Tracheal epithelial cell (primary cell): ENCODE measurements around the gene VPS51. TPM values are rescaled to one million over a fixed set of nuclear protein-coding genes. Genes with fewer than 3 reads are reported as not detected.

ENCODE experiments used
- total RNA-seq: library from RNA; depleted of rRNA; stranded (reverse); fragments of >200 nt; gene quantifications from 2 replicates; pipeline ENCODE4 v1.2.1, GENCODE V29; 2014

VPS51 gene
- 178 and 180 TPM in 2 replicates for total RNA-seq

GRCh38 chr11:65095974-65096806, at the start of gene VPS51:
VPS51 (plus strand) TSS chr11:65096214; CDS start chr11:65096251, 37 bp downstream.

GRCh38 chr11:65058419-65059054, 37.5 kb upstream of the VPS51 start, which contains the start of gene NAALADL1:
NAALADL1 (minus strand) TSS chr11:65058553; CDS start chr11:65058521, 32 bp downstream.

GRCh38 chr11:65083834-65084597, 12.0 kb upstream of the VPS51 start, which contains the start of the genes CDCA5 and ZFPL1:
CDCA5 (minus strand) TSS chr11:65084040; CDS start chr11:65083978, 62 bp downstream.
ZFPL1 (plus strand) TSS chr11:65084222; CDS start chr11:65084699, 477 bp downstream.

GRCh38 chr11:65111744-65112545, 15.9 kb downstream of the VPS51 start, which contains the start of gene TM7SF2:
TM7SF2 (plus strand) TSS chr11:65111872; CDS start chr11:65112016, 144 bp downstream.

GRCh38 chr11:65117206-65118096, 21.4 kb downstream of the VPS51 start, which contains the start of gene ZNHIT2:
ZNHIT2 (minus strand) TSS chr11:65117701; CDS start chr11:65117653, 48 bp downstream.

GRCh38 chr11:65121865-65122696, 26.1 kb downstream of the VPS51 start, which contains the start of the genes FAU and MRPL49:
FAU (minus strand) TSS chr11:65122134; CDS start chr11:65121813, 321 bp downstream.
MRPL49 (plus strand) TSS chr11:65122321; CDS start chr11:65122347, 26 bp downstream.

GRCh38 chr11:65134240-65134951, 38.4 kb downstream of the VPS51 start, which contains the start of gene SYVN1:
SYVN1 (minus strand) TSS chr11:65134519; CDS start chr11:65133601, 918 bp downstream.

Other genes with a start within 250 kb of the VPS51 start
- 41.6 and 107 TPM in 2 replicates for gene EHD1, start 217.6 kb upstream of the VPS51 start, total RNA-seq
- gene ATG2A, start 179.0 kb upstream of the VPS51 start, total RNA-seq = 11.7 and 13.5 TPM in 2 replicates
- gene PPP2R5B, start 171.5 kb upstream of the VPS51 start, total RNA-seq = 6.0 and 28.2 TPM in 2 replicates
- gene GPHA2, start 160.3 kb upstream of the VPS51 start, total RNA-seq = not detected in 2 replicates
- not detected in 2 replicates for gene MAJIN, start 124.1 kb upstream of the VPS51 start, total RNA-seq
- 0.21 and 0.96 TPM in 2 replicates for gene BATF2, start 99.2 kb upstream of the VPS51 start, total RNA-seq
- 76.9 and 109 TPM in 2 replicates for gene ARL2, start 82.1 kb upstream of the VPS51 start, total RNA-seq
- 13.5 and 21.3 TPM in 2 replicates for gene SNX15, start 68.8 kb upstream of the VPS51 start, total RNA-seq
- gene SAC3D1, start 55.0 kb upstream of the VPS51 start, total RNA-seq = 9.9 and 14.5 TPM in 2 replicates
- gene NAALADL1, start 37.7 kb upstream of the VPS51 start, total RNA-seq = 15.9 and 18.1 TPM in 2 replicates
- gene CDCA5, start 12.2 kb upstream of the VPS51 start, total RNA-seq = 0.43 and 1.7 TPM in 2 replicates
- 33.0 and 41.2 TPM in 2 replicates for gene ZFPL1, start 12.0 kb upstream of the VPS51 start, total RNA-seq
- gene TM7SF2, start 15.7 kb downstream of the VPS51 start, total RNA-seq = 30.6 and 40.3 TPM in 2 replicates
- 21.2 and 22.6 TPM in 2 replicates for gene ZNHIT2, start 21.5 kb downstream of the VPS51 start, total RNA-seq
- 358 and 363 TPM in 2 replicates for gene FAU, start 25.9 kb downstream of the VPS51 start, total RNA-seq
- 42.0 and 48.9 TPM in 2 replicates for gene MRPL49, start 26.1 kb downstream of the VPS51 start, total RNA-seq
- gene SYVN1, start 38.3 kb downstream of the VPS51 start, total RNA-seq = 10.0 and 19.0 TPM in 2 replicates
- not detected in 2 replicates for gene SPDYC, start 74.0 kb downstream of the VPS51 start, total RNA-seq
- 219 and 240 TPM in 2 replicates for gene CAPN1, start 85.7 kb downstream of the VPS51 start, total RNA-seq
- gene POLA2, start 165.7 kb downstream of the VPS51 start, total RNA-seq = 2.2 and 3.0 TPM in 2 replicates
- gene CDC42EP2, start 218.7 kb downstream of the VPS51 start, total RNA-seq = 2.6 and 9.9 TPM in 2 replicates
- gene DPF2, start 237.6 kb downstream of the VPS51 start, total RNA-seq = 24.8 and 29.8 TPM in 2 replicates